CD4-positive, alpha-beta T cell treated with Interferon gamma for 1 hour (primary cell): ENCODE measurements around the gene HOXB4.

Source experiments
- DNase-seq: peaks from one replicate; pipeline ENCODE4 v3.0.0-alpha.2; 2020

HOXB4 gene

DNA sequence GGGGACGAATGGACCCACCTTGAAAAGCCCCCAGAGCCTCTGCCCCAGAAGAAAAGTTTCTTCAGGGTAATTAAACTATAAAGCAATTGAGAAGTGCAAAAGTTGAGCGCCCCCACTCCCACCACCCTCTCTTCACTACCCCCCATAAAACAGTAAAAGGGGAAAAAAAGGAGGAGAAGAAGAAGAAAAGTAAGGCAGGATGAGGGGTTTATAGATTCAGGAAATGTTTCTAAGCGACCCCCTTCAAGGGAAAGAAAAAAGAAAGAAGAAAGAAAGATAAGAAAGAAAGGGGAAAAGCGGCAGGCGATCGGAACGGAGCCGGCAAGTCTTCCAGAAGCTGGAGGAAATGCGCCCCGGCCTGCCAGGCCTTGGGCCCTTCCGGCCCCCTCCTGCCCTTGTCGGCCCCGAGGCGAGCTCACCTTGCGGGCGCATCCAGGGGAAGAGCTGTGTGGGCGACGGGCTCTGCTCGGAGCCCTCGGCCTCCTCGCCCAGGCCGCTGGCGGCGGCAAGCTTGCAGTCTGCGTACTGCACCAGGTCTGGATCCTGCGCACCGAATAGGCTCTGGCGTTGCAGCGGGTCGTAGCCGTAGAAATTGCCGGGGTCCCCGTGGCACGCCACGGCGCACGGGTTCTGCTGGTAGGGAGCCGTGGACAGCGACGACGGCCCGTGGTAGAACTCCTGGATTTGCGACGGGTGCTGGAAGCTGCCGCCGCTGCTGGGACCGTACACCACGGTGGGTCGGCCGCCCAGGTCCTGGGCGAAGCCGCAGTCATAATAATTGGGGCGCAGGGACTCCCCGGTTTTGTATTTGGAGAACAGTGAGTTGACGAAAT, 35.9 kb upstream of the HOXB4 start:
- DNase-seq: no peak

DNA sequence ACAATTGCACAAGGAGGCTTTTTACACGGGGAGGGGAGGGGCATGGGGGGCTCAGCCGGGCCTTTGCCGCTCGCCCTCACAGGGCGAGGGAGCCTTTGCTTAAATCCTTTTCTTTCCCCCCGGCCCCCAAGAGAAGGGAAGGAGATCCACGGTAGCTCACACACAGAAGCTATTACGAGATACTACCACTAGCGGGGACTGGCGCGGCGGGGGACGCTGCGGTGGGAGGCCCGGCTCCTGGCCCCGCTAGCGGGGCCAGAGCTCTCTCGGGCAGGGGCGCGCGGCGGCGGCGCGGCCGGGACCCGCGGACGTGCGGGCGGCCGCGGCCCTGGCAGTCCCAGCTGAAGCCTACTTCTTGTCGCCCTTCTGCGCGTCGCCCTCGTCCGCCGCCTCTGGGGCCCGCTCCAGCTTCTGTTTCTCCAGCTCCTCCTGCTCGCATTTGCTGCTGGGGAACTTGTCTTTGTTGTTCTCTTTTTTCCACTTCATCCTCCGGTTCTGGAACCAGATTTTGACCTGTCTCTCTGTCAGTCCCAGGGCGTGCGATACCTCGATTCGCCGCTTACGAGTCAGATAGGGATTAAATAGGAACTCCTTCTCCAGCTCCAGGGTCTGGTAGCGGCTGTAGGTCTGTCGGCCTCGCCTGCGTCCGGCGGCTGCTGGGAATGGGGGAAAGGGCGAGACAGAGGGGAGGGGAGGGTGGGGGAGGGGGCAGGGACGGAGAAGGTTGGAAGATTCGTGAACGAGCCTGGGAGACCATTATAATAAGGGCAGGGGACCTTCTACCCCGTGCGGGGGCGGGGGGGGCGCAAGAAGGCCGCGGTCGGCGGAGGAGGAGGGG, 34.9 kb upstream of the HOXB4 start:
- DNase-seq: peak; percentile 26

DNA sequence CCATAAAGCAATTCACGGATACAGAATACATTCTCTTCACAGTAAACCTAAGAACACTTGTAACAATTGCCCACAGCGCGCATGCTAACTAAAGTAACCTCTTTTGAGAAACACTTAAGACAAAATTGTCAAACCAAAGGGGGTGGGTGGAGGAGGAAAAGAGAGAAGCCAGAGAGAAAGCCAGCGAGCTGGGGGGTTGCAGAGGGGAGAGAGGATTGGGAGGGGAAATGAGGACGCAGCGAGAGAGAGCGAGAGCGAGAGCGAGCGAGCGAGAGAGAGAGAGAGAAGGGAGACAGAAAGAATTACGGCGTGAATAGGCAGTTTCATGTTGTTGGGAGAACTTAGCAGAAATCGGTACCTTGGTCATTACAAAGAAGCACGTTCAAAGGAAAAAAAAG, 34.3 kb upstream of the HOXB4 start:
- DNase-seq: no peak

DNA sequence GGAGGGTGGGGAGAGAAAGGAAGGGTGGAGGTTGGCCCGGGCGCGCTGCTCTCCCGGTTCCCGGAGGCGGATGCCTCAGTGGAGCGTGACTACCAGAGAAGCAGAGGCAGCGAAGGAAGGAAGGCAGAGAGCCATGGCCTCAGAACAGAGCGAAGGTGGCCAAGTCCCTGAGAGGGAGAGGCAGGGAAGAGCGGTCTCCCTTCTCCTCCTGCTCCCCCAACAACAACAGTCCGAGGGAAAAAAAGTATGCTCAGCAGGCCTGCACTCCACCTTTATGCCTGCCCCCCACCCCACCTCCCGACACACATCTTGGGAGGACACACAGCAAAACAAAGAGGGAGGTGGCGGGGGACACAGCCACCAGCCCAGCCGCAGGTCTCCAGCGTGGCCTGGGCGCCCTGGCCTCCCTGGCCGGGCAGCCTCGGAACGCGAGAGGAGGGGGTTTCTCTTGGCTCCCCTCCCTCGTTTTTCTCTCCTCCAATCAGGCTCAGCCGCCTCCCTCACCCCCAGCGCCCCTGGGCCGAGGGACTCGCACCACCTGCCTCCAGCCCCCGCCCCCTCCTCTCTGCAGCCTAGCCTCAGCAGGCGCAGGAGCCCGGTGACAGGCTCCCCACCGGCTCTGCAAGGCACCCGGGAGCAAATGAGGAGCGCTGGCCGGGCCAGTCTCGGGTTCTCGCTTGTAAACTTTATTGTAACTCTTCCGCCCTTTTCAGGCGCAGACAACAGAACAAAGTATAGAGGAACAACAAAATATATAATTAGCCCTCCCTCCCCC, 33.7 kb upstream of the HOXB4 start:
- no peak for DNase-seq

DNA sequence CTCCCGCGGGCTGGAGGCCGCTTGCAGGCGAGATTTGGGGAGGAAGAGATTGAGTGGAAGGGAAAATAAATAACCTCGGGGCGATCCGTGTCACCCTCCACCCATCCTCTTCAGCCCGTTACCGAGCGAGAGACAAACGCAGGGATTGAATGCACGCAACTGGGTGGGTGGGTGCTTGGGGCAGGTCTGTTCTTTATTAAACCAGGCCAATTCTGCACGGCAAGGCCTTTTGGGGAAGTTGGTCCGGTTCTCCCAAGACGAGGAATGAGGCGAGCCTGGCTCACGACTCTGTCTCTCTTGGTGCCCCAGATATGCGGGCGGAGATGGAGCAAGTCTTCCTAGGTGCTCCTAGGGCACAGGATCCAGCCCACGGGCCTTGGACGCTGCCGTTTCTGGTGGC, 33.1 kb upstream of the HOXB4 start:
- no peak for DNase-seq

DNA sequence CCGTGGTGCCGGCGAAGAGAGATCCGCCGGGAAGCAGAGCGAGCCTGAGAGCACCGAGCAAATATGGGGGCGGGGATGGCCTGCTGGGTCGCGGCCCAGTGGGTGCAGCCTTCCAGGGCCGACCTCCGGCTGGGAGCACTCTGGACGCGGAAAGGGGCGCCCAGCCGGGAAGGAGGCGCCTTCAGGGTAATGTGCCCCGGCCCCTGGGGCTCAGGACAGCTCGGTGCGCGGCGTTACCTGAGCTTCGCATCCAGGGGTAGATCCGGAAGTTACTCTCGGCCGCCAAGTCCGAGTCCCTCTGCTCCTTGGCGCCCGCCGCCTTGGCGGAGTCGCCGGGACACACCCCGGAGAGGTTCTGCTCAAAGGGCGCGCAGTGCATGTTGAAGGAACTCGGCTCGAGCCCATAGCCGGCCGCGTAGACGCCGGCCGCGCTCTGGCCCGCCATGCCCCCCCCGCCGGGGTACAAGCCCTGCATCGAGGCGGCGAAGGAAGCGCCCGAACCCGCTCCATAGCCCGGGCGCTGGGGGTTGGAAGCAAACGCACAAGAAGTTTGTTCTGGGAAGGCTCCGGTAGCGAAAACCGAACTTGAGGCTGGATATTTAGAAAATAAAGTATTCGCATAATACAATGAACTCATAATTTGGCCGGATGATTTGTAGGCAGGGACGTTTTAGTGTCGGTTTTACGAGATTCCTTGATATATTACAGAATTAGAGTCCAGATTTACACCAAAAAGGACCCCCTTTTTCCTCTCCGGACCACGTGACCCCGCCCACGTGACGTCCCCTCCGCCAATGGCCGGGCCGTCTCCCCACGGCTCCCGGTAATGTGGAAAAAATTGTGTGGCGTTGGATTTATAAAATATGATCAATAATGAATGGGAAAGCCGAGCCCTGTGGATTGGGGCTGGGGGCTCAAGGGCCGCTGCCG, 32.4 kb upstream of the HOXB4 start, which contains the start of gene HOXB7:
TSS of gene HOXB7 (minus strand) at position 736 of the 930 bp plus-strand sequence. CDS start at position 637, 99 bp downstream.
- peak; percentile 31 for DNase-seq

DNA sequence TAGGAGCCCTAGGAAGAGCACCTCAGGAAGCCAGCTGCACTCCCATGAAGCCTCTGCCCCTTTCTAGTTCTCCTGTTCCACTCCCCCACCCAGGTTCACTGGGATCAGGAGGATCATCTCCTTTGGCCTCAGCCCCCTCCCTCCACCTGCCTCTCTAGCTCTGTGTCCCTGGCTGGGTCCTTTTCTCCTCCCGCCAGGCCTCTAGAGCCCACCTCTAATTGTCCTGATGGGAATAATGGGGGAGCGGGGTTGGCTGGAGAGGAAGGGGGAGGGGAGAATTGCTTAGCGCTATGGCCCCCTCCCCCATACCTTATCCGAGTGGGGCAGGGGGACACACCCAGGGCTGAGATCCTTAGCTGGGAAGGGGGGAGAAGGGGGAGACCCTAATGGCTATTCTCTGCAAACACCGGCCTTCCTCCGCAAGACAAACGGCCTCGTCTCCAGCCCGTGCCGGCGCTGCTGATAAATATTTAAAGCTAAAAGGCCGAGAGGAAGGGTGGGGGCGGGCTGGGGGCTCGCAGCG, 31.7 kb upstream of the HOXB4 start:
- no peak for DNase-seq

DNA sequence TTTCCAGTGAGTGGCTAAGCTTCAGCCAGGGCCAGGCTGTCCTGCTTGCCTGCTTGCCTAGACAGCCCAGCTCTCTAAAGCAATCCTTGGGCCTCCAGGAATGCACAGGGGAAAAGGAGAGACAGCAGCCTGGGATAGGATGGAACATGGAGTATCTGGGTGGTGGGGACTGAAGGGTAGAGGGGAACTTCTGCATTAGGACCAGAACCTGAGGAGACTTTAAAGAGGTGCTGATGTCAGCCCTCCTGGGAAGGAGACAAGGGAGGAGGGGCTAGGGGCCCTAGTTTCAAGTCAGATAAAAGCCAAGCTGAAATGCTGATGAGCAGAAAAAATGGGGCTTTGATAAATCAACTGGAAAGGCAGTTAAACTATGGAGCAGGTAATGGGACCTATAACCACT, 30.9 kb upstream of the HOXB4 start:
- no peak for DNase-seq

DNA sequence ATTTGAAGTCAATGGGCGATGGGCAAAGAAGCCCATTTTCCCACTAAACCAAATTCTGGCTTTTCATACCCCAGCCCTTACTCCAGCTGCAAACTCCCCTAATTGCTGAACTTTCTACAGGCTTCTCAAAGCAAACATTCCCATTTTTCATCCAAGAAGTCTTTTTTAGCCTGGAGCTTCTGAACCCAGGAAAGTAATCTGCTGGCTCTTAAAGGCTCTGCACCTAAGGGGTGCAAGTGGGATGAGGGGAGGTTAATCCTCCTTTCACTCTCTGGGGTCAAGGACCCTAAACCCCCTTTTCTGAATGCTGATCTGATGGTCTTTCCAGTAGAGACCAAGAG, 30.3 kb upstream of the HOXB4 start:
- no peak for DNase-seq

DNA sequence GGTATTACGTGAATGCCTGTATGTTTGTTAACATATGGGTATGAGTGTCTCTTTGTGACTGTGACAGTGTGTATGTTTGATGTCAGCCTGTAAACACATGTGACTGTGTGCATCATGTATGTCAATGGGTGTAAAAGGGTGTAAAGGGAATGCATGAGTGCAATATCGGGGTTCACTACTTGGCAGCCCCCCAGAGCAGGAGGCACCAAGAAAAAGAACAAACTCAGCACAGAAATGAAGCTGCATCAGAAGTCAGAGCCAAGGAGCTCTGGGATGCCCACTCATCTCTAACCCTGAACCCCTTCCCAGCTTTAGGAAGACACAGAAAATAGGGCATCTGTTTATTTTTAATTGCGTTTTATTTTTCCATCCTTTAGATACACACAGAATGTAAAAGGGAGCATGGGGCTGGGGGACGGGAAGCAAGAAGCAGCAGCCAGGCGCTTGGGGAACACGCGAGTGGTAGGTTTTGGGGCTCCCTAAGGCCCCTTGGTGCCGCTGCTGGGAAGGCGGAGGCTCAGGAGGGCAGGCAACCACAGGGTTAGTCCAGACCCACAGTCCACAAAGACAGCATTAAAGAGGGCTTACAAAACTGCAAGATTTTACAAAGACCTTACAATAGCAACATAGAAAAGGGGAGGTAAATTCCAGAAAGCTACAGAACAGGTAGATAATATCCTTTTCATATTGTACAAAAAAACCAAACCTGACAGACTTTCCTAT, 28.9 kb upstream of the HOXB4 start:
- no peak for DNase-seq

DNA sequence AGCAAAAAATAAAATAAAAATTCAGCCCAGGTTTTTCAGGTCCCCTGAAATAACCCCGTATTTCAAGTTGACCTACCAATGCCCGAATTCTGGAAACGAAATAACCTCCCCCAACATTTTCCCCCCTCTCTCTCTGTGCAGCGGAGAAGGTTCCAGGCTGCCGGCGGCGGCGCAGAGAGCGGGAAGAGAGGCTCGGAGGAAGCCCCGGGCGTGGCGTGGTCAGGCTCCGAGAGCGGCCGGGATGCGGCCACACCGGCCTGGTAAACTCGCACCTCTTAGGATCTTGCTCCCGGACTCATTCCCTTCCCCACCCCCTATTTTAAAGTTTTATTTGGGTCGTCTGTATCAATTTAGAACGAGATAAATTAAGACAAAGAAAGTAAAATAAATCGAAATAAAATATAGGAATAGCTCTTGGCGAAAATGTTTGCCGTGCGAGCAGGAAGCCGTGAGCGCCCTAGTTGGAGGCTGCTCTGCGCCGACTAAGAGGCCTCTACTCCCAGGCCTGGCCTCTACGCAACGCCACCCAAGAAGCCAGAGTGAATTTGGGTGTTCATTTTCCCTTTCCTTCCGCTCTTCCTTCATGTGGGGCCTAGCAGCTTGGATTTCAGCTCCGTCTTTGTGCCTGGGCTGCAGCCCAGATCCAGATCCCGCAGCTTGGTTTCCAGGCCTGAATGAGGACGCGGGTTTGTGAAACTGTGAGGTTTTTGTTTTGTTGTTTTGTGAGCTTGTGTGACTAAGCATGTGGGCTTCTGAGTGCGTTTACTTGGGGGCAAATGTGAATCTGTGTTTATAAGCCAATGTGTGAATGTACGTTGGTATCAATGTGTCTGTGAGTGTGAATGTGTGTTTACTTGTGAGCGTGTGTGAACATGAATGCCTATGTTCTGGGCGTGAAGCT, 28.1 kb upstream of the HOXB4 start:
- DNase-seq: no peak

DNA sequence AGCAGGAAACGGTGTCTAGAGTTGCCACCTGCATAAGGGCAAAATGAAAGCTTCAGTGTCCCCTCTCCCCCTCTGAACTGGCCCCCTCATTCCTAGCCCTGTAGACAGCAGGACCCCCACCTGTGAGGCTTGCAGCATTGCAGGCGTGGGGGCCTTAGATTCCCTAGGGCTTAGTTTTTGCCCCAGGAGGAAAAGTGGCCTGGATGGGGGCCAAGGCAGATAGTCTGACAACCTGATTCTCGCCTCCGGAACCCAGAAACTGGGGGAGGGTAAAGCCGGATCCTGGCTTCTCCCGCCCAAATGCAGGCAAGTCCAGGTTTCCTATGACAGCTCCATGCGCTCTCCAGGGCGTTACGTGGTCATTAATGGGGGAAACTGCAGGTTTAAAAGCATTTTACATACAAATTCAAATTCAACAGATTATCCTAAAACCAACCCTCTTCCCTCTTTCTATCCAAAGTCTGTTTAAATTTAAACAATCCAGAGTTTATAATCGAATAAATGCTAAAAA, 27.3 kb upstream of the HOXB4 start:
- DNase-seq: no peak

DNA sequence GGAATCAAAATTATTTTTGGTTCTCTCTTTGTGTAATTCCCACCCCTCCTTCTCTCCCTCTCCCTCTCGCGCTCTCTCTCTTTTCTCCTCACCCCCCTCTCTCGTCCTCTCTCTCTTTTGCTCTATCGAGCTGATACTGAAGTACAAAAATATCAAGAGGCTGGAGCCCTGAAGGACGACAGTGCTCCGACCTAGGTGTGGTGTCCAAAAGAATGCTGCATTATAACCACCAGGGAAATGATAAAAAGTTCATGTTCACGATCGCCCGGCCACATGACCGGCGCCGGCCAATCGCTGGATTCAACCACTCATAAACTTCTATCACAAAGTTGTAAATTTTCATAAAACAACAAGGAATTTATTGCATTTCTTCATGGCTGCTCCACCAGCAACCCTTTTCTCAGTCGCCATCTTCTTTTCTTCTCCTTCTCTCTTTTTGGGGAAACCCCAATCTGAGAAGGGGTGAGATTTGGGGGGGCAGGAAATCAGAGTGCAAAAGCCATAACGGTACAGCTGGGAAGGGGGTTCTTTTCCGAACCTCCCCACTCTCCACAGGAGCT, 26.7 kb upstream of the HOXB4 start, which contains the start of gene HOXB6:
TSS of gene HOXB6 (minus strand) at position 217 of the 560 bp plus-strand sequence. CDS start 6,836 bp downstream, outside the sequence.
- DNase-seq: no peak

DNA sequence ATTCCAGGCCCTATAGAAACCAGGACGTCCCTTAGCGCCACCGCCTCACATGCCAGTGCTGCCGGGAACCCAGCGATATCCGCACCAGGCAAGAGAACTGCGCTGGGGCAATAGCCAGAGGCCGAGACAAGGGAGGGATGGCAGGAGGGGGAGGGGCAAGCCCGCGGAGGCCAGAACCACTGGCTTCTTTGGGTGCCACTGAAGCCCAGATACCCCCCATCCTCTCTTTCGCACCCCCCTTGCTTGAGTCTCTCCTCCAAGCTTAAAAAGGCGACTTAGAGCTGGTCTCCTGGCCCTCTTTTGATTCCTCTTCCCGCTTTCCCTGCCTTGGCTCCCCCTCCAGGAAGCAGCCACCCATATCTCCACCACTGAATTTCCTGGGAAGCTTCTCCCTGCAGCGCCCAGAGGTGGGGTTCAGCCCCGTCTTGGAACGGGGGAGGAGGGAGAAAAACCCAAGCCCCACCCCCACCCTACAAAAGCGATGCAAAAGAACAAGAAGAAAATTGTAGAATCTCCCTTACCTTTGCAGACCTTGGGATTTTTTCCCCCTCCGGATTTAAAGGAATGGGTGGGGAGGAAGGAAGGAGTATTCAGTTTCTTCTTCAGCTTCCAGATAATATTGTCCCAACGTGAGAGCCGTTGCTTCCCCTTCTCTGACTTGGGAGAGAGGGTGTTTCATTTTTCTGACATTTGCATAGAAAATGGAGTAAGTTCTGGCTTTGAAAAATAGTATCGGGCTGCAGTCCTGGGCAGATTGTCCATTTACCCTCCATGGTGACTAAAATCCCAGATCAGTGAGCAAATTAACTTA, 26.0 kb upstream of the HOXB4 start:
- no peak for DNase-seq

DNA sequence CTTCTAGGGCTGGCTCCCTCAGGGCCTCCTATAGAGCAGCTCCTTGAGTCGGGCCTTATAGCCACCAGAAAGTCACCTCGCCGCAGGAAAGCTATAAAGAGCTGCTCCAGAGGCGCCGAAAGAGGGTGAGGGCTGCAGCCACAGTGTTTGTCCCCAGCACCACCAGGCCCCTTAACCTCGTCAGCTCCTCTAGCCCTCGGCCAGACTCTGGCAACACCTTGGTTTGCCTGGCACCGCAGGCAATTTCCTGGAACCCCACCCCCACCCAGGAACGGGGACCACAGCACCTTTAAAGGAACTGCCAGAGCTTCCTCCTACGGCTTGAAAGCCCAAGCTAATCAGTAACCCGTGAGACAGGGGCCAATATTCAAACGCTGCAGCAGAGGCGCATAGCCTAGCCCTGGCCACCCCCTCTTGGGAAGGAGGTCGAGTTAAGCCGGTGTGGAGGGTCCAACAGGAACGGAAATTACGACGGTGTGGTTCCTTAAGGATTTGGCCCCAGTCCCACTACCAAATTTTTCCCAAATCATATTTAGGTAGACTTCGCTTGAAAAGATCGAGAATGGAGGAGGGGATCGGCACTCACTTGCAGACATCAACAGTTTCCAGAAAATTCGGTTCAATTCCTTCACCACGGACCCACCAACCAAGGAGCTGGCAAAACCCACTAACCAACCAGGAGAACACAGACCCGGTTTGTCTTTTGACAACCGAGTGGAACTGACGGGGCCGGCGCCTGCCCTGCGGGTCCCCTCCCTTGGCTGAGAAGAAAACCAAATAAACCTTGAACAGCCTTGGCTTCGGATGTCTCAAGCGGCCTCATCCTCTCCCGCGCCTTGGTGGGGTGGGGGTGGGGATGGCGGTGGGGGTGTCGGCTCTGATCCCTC, 23.6 kb upstream of the HOXB4 start:
- no peak for DNase-seq

DNA sequence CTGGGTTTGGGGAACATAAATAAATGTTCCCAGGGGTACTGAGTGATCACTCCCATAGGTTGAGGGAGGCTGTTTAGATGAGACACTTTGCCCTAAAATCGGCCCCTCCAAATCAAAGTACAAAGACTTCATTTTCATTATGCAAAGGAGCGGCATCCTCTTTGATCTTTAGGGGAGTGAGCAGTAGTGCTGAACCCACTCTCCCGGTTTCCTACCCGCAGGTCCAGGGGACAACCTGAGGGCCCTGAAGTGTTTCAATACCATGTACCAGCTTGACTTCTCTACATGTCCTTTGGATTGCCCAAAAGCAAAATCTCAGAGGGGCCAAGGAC, 23.0 kb upstream of the HOXB4 start:
- no peak for DNase-seq

DNA sequence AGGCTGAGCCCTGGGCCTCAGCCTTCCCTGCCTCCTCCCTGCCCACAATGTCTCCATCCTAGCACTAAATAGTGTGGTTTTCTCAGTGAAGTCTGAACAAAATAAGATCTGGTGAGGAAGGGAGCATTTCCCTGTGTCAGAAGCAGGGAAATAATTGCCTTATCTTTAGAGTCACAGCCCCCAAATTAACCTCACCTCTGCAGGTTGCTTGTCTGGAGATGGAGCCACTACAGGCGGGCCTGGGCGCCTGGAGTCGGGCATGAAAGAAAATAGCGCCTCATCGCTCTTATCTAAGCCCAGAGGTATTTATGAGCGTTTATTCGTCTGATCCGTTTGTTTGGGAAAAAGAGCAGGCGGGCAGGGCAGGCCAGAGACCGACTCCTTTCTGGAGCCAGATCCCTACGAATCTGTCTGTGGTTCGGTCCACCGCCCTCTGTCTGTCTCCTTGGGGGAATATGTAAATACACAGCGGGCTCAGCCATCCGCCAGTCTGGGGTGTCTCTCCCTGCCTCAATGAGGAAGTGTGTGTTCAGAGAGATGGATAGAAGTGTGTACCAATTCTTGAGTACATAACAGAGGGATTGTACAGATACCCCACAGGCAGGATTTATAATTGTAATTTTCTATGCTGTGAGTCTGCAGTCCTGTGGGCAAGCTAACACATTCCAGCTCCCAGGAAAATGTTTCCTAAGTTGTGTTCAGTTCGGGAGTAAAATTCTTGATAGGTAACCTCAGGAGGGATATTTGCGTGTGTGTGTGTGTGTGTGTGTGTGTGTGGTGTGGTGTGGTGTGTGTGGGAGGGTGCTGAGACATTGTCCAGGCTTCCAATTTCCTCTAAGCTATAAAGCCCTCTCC, 22.3 kb upstream of the HOXB4 start:
- DNase-seq: no peak
